SH-SY5Y (cell line): ENCODE measurements around the gene TTLL4.

ENCODE experiments used
- GATA2 ChIP-seq: IDR thresholded peaks from 2 replicates; pipeline ENCODE4 v1.6.1; 2011; ENCODE audit warnings: mild to moderate bottlenecking, low read depth, low read length
- GATA3 ChIP-seq: IDR thresholded peaks from 2 replicates; pipeline ENCODE4 v1.6.1; 2011; ENCODE audit warnings: low read depth, mild to moderate bottlenecking, low read length, moderate library complexity

Gene TTLL4

DNA sequence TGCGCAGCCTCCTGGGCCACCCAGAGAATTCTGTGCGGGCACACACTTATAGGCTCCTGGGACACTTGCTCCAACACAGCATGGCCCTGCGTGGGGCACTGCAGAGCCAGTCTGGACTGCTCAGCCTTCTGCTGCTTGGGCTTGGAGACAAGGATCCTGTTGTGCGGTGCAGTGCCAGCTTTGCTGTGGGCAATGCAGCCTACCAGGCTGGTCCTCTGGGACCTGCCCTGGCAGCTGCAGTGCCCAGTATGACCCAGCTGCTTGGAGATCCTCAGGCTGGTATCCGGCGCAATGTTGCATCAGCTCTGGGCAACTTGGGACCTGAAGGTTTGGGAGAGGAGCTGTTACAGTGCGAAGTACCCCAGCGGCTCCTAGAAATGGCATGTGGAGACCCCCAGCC, 11.8 kb upstream of the TTLL4 start:
- TF ChIP-seq GATA3 (no peak), GATA2 (no peak)

DNA sequence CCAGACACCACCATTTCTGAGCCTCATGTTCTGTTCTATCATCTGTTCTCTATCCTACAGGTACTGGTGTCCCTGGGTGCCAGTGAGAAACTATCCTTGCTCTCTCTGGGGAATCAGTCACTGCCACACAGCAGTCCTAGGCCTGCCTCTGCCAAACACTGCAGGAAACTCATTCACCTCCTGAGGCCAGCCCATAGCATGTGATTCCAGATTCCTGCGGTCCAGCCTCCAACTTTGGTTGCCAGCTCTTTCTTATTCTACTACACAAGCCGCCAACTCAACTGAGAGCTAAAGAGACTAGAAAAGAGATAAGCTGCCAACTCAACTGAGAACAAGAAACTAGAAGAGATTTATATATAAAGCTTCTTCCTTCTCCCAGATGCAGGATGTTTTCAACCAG, 8.8 kb upstream of the TTLL4 start:
- no peak for TF ChIP-seq GATA2
- TF ChIP-seq GATA3, result no peak

DNA sequence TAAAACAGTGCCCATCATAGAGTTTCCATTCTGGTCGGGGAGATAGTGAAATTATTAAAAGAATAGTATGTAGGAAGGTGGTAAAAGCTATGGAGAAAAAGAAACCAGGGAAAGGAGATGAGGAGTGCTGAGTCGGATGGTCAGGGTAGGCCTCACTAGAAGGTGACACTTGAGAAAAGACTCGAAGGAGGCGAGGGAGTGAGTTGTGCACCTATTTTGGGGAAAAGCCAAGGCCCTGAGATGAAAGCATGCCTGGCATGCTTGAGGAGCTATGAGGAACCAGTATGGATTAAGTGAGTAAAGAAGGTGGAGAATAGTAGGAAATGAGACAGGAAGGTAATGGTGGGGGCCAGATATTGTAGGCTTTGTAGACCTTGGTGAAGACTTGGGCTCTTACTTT, 7.3 kb upstream of the TTLL4 start:
- TF ChIP-seq GATA2 (no peak), GATA3 (no peak)

DNA sequence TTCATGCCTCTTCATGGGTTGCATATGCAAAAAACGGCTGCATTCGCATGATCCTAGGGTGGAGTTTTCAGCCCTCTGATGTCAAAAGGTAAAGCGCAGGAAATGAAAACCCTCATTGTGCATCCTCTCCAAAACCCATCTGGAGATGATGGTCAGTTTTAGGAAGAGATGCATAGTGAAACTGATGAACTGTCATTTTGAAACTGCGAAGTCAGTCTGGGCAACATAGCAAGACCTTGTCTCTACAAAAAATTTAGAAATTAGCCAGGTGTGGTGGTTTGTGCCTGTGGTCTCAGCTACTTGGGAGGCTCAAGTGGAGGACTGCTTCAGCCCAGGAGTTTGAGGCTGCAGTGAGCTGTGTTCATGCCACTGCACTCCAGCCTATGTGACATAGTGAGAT, 2.5 kb upstream of the TTLL4 start:
- no peak for TF ChIP-seq GATA3
- no peak for TF ChIP-seq GATA2

DNA sequence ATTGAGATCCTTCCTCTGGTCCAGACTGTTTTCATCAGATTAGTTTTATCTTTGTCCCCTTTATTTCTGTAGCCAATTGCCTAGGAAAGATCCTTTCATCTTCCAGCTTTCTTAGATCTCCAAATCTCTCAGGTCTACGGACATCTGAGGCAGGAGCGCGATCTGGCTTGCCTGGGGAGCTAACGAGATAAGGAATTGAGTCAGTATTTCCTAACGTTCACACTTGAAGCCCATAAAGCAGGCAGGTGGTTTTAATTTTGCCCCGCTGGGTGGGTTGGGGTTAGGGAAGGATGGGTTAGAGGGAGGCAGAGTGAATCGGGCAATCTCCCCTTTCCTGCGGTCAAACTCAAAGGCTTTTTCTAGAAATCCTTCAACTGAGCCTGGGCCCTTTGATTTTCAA, 727 bp upstream of the TTLL4 start:
- TF ChIP-seq GATA2, result no peak
- no peak for TF ChIP-seq GATA3

DNA sequence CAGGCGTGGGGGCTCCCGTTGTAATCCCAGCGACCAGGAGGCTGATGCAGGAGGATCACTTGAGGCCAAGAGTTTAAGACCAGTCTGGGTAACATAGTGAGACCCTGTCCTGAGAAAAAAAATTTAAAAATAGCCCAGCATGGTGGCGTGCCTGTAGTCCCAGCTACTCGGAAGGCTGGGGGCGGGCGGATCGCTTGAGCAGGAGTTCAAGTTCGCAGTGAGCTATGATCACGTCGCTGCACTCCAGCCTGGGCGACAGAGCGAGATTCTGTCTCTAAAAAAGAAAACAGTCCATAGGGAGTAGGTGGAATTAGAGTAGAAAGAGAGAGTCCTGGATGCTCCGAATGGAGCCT, 325 bp upstream of the TTLL4 start:
- TF ChIP-seq GATA2, result no peak
- TF ChIP-seq GATA3, result no peak

DNA sequence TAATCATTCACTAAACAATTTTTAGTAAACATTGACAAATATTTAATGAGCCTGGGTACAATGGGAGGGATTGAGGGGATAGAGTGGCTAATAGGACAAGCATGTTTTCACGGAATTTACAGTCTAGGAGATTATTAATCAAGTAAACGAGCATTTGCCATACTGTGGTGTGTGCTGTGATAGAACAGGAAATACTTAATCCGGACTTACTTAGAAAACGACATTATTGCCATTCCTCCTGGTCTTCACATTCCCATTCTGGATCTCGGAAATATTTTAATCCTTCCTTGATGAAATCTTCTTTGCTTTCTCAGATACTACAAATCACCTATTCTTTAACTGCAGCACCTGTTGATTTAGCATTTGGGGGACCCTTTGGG, 905 bp downstream of the TTLL4 start:
- TF ChIP-seq GATA2 (no peak), GATA3 (no peak)

DNA sequence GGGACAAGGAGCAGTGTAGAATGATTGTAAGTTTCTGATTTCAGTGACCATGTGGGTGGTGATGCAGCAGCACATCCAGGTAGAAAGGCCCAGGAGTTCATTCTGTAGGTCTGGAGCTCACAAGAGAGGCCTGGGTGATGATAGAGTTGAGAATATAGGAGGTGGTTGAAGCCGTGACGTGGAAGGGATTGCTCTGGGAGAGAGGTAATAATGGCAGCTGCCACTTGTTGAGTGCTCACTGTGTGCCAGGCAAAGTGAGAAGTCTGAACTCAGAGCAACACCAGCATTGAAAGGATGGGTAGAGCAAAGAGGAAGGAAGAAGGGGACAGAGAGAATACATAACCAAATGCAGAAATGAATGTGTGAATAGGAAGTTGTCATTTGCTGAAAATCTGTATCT, 3.3 kb downstream of the TTLL4 start:
- TF ChIP-seq GATA2 (no peak), GATA3 (no peak)

DNA sequence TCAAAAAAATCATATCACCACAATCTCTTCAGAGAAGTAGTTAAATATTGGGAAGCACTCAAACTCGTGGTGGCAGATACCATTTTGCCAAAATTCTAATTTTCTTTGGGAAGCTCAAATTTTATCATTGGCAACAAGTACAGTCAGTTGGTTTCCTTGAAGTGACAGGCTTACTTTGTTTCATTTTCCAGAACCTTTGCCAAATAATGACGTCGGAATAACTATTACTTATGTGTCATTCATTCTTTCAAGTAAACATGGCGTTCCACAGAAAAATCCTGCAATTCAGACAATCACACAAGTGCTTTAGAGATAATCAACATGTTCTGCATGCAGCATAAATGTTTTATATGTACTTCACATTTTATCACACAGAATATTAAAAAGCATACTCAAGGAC, 5.4 kb downstream of the TTLL4 start:
- TF ChIP-seq GATA2 (no peak), GATA3 (no peak)

DNA sequence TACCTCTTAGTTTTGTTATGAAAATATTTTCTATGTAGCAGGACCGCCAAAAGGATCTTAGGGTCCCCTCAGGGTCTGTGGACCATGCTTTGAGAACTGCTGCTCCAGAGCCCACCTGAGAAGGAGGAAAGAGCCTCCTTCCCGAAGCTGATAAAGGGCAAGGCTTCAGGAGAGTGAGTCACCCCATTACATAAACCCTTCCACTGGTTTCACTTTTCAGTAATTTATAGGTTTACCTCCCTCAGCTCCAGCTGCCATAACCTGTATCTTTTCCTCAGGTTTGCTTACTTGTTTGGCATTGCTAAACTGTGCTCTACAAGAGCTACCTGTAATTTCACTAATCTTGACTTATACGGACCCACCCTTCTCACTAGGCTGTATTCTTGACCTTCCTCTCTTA, 6.6 kb downstream of the TTLL4 start:
- TF ChIP-seq GATA3, result no peak
- TF ChIP-seq GATA2, result no peak

DNA sequence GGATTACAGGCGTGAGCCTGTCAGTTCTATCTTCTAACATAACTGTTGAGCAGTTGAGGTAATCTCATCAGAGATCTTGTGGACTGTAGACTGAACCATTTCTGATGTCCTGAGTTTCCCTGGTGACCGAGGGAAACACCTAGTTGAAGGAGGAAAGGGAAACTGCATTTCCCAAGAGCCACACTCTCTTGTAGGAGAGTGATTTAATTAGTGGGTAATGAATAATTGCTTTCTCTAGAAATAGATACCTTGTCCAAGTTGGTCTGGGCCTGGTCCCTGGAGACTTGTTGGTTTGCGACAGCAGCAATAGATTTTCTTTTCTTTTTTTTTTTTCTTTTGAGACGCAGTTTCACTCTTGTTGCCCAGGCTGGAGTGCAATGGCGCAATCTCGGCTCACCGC, 7.4 kb downstream of the TTLL4 start:
- no peak for TF ChIP-seq GATA2
- TF ChIP-seq GATA3, result no peak

DNA sequence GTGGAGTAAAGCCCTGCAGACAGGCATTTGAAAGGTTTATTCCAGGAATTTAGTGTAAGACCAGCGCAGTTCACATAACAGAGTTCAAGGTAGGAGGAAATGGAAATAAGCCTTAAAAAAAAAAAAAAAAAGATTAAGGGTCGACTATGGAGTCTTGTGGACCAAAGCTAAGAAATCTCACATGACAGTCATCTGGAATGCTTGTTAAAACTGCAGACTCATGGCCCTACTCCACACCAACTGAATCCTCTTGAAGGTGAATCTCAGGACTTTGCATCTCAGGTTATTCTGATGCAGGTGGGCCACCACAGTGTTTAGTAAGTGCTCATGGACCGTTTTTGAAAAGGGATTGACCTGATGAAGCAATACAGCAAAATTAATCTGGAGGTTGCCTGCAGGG, 8.8 kb downstream of the TTLL4 start:
- no peak for TF ChIP-seq GATA2

DNA sequence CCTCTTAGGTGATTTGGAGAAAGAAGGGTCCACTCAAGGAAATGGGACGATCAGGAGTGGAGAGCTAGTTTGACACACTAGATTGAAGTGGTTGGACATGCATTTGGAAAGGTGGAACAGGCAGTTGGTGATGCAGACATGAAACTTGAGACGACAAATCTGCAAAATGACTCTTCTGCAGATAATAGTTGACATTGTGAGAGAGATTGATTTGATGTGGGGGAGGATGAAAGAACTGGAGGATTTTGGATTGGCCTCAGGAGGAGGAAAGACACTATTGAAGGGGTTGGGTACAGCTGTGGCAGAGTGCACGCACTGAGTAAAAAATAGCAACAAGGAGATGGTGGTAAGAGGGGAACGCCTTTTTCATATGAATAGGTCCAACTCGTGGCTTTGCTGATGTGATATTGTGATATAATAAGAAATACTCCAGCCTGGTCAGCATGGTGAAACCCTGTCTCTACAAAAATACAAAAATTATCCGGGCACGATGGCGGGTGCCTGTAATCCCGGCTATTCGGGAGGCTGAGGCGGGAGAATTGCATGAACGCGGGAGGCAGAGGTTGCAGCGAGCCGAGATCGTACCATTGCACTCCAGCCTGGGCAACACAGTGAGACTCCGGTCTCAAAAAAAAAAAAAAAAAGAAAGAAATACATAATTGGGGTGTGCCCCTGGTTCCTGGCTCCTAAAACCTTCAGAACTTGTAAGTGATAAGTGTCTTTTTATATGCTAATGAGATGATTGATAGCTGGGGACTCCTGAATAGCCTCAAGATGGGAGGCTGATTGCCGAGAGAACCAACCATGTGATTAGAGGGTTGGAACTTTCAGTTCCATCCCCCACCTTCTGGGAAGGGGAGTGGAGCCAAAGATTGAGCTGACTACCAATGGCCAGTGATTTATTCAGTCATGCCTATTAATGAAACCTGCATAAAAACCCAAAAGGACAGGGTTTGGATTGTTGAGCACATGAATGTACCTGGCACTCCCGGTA, 9.7 kb downstream of the TTLL4 start:
- TF ChIP-seq GATA2 (no peak), GATA3 (no peak)

DNA sequence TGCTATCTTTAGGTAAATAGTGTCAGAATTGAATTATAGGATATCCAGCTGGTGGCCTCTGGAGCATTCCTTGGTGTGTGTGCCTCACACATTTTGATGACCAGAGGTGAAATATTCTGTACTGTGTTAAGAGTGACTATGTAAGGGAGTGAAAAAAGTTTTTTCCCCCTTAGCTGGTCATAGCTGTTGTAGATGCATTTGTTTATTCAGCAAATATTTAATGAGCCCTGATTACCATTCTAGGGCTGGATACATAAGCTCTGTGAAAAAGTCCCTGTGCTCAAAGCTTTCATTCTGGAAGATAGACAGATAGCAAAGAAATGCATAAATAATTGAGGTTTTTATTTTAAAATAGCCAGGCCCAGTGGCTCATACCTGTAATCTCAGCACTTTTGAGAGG, 10.9 kb downstream of the TTLL4 start:
- TF ChIP-seq GATA2 (no peak), GATA3 (no peak)

DNA sequence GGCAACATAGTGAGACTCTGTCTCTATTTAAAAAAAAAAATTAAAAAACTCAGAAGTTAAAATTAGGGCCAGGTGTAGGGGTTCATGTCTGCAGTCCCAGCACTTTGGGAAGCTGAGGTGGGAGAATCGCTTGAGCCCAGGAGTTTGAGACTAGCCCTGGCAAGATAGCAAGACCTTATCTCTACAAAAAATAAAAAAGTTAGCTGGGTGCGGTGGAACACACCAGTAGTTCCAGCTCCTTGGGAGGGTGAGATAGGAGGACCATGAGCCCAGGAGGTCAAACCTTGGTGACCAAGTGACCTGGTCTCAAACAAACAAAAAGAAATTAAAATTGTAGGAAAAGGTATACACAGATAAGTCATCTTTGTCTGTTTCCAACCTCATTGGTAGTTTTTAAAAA, 11.3 kb downstream of the TTLL4 start:
- TF ChIP-seq GATA3 (no peak), GATA2 (no peak)

DNA sequence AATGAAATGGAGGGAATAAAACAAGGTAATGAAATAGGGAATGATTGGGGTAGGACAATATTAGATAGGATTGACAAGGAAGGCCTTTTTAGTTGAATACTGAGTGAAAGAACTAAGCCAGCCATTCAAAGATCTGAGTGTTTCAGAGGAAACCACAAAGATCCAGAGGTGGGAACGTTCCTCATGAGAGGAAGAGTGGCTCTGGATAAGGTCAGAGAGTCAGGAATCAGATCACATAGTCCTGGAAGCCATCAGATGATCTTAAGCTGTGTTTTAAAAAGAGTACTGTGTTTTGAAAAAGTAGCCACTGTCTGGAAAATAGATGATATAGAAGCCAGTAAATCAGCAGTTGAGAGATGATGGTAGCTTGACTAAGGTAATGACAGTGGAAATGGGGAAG, 11.8 kb downstream of the TTLL4 start:
- TF ChIP-seq GATA2 (no peak), GATA3 (no peak)
